HTR-8/SVneo (cell line): ENCODE results near the gene RASL10B.
"Not testable (repeated sequence)": the region's sequence is repeated elsewhere in the genome, so short reads cannot be mapped to it uniquely, and the experiment has no call there.

ENCODE experiments used
- DNase-seq: peaks from one replicate; pipeline ENCODE4 v3.0.0; 2011; ENCODE audit warnings: low spot score, mixed read lengths; ENCODE audit not compliant: insufficient read length
- FAIRE-seq: peaks from 2 replicates; lab custom pipeline; 2011; peaks lifted over from hg19 to GRCh38; lab: Jason Lieb, UNC

The RASL10B gene, protein sequence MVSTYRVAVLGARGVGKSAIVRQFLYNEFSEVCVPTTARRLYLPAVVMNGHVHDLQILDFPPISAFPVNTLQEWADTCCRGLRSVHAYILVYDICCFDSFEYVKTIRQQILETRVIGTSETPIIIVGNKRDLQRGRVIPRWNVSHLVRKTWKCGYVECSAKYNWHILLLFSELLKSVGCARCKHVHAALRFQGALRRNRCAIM

DNA sequence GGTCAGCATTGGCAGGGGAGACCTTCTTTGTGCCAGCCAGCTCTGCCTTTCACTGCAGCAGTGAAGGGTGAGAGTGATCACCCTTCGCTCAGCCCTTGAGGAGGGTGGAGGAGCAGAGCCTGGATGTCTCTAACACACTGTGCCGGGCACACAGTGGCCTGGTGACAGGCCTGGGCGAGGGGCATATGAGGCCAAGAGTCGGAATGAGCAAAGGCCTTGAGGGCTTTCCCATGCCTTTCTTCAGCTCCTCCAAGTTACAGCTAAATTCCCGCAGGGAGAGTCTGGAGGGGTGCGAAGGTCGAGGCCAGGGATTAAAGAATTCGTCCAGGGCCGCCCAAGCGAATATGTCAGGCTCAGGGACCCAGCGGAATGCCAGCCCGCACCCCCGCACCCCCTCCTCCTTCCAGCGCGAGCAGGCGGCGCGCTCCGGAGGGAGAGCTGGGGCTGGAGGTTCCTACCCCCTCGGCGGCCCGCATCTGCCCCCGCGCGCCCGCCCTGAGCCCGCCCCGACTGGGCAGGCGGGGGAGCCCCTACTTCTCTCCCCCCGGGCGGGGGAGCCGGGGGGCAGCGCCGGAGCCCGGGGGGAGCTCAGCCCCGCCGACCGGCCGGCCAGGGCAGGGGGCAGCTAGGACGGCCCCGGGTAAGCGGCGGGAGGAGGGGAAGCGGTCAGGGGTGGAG is at the start of gene RASL10B:
RASL10B (plus strand) TSS at position 401 of the 678 bp plus-strand sequence. CDS start 3,546 bp downstream, outside the sequence.
- DNase-seq (peak; percentile 82), FAIRE-seq (no peak)

DNA sequence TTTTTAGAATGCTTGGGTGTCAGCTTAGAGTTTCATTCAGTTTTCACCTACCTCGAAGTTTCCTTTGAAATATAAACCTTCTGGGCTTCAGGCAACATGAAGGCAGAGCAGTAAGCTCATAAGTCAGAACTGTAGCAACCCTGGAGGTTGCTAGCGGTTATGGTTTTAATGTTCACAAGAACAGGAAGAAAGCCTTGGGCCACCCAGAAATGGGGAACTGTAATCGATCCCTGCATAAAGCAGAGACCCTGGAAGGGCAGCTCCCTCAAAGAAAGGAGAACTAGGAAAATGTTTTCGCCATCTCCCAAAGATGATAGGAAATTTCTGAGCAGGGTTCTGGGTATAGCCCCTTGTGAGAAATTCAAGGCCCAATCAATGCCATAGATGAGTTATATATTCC is 47.8 kb upstream of the RASL10B start:
- FAIRE-seq: no peak
- DNase-seq: no peak

DNA sequence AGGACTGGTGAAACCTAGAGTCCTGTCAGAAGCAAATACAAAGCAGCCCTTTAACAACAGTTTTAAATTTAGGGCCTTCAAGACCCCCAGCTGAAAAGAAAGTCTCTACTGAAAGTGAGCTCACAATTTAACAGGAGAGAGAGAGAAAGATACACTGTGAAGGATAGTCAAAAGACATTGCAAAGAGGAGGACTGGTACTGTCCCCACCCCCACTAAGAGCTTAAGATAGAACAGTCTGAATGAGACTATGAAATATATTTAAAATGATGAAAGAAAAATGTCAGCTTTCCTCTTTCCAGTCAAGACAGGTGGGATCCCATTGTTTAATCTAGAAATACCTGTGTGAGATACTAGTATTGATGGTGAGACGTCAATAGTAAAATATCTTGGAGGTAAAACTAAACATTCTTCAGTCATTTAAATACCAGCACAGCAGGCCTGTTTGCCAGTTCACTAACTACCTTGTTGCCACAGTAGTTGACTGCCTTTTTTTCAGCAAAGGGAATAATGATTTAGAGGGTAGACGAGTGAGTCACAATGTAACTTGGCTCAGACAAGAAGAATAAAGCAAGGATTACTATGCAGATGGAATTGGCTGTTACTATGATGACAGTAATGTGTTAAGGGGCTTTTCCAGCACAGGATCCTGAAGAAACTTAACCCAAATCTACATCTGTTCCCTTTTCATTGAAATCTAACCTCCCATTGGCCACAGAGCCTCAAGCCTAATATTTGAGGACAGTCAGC is 47.2 kb upstream of the RASL10B start:
- DNase-seq (no peak), FAIRE-seq (no peak)

DNA sequence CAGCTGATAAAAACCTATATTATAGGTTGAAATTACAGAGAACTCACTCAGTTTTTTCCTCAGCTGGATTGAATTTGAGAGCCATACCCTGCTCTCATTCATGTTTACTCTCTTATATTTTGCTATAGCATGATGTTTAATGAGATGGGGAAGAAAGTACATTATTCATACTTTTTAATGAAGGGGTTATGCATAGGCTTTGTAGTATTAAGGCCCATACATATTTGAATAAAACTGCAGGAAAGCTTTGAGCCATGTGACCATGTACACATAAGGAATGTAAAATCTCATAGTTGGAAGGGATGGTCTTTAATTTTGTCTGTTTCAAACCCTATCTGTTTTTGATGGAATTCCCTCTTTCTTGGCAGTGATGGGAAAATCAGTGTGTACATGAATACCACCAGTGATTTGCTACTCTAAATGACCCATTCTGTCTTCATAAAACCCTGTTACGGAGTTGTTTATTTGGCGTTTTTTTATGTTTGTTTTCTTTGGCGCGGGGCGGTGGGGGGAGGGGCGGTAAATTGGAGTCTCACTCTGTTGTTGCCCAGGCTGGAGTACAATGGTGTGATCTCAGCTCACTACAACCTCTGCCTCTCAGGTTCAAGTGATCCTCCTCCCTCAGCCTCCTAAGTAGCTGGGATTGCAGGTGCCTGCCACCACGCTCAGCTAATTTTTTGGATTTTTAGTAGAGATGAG is 38.8 kb upstream of the RASL10B start:
- DNase-seq (no peak), FAIRE-seq (no peak)

DNA sequence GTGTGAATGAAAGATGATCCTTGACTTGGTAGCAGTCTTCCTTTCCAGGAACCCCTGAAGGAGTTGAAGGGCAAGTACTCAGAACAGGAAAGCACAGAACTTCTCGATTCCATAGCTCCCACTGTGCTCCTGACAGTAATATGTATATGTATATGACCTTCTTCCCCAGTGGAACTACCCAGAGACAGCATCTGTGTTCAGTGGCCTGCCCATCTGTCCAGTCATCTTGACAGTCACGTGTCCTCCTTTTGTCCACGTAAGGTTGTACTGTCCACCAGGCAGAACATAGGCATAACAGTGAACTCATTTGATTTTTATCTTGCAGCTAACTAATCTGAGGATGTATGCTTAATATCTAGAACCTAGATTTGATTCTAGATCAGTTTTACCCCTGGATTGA is 37.8 kb upstream of the RASL10B start:
- DNase-seq: no peak
- FAIRE-seq: no peak

DNA sequence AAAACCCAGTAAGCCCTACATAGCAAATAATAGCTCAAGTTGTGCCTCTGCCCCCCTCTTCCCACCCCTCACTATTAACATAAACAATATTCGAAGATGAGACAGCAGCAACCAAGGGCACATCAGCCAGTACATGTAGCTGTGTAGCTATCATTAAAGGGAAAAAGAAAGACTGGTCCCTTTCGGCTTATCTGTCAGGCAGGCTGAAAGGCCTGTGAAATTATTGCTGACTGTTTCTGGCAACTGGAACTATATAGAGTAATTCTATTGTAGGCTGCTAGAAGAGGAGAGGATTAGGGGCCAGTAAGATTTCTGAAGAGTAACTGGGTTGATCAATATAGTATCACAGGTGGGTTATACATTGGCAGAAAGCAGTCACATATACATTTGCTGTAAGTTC is 36.5 kb upstream of the RASL10B start:
- FAIRE-seq (no peak), DNase-seq (no peak)

DNA sequence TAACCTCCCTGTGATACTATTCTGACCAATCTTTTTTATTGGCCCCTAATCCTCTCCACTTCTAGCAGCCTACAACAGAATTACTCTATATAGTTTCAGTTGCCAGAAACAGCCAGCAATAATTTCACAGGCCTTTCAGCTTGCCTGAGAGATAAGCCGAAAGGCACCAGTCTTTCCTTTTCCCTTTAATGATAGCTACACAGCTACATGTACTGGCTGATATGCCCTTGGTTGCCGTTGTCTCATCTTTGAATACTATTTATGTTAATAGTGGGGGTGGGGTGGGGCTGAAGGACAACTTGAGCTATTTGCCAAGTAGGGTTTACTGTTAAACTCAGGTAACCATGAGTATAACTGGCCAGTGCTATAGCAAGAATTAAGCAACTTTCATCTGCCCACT is 35.8 kb upstream of the RASL10B start:
- DNase-seq (no peak), FAIRE-seq (no peak)

DNA sequence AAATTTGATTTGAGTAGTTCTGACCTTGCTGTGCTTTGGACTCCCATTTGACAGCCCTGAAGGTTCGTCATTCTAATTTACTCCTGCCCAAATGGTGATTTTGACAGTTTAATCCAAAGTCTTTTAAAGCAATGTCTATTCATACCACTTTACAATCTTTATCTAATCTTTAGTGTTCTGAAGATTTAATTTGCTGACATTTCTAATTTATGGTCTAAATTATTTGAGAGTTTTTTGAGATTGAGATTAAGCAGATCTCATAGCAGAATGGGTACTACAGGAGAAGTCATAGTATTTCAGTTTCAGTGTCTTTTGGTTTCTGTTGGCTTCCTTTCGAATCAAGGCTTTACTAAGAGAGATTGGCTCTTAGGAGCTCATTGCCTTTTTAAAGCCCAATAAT is 32.6 kb upstream of the RASL10B start:
- FAIRE-seq (no peak), DNase-seq (no peak)

DNA sequence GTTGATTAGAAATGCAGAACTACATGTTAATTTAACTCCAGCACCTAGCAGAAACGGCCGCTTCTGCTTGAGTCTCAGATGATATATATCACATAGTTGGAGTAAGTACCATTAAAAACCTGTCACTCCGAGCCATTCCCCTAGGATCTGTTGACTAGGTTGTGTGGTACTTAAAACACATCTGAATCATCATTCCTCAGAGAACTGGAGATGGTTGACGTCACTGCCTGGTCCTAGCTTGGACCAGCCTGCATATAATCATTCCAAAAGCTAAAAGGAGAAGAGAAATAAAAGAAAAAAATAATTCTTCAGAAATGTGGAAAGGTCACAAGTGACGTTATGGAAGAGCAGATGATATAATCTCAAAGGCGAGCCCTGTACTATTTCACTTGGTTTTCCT is 31.3 kb upstream of the RASL10B start:
- no peak for FAIRE-seq
- no peak for DNase-seq

DNA sequence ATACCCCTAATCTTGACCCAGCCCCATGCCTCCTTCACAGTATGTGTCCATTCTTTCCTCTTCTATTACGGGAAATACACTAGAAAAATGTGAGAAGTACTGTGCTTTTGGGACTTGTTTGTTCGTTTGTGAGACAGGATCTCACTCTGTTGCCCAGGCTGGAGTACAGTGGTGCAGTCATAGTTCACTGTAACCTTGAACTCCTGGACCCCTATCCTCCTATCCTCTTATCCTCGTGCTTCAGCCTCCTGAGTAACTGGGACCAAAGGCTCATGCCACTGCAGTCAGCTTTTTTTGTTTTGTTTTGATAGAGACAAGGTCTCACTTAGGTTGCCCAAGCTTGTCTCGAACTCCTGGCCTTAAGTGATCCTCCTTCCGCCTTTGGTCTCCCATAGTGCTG is 29.9 kb upstream of the RASL10B start:
- FAIRE-seq: no peak
- no peak for DNase-seq

DNA sequence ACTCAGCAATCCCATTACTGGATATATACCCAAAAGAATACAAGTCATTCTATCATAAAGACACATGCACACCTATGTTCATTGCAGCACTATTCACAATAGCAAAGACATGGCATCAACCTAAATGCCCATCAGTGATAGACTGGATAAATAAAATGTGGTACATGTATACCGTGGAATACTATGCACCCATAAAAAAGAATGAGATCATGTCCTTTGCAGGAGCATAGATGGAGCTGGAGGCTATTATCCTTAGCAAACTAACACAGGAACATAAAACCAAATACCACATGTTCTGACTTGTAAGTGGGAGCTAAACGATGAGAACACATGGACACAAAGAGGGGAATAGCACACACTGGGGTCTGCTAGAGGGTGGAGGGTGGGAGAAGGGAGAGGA is 28.1 kb upstream of the RASL10B start:
- not testable (repeated sequence) for FAIRE-seq, DNase-seq

DNA sequence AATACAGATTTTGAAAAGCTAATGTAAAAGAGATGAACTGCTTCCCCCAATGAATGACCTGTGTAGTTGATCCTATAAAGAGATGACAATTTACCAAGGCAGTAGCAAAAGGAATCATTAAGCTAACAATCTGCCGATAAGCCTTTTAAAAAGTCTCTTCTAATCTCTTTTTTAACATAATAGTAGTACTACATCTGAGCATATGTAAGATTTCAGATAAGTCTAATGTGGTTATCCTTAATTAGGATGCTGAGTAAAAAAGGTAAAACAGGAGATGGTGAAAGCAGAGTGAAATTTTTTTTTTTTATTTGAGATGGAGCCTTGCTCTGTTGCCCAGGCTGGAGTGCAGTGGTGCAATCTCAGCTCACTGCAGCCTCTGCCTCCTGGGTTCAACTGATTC is 26.2 kb upstream of the RASL10B start:
- DNase-seq (no peak), FAIRE-seq (no peak)

DNA sequence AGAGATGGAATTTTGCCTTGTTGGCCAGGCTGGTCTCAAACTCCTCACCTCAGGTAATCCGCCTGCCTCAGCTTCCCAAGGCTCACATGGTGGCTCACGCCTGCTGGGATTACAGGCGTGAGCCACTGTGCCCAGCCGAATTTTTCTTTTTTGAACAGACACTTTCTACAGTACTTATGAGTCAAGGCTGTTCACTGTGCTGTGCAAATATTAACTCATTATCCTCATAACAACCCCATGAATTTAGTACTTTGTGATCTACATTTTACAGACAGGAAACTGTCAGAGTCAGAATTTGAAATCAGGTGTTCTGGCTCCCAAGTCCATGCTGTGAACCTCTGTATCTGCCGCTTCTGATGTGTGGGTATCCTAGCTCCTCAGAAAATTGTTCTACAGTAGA is 25.7 kb upstream of the RASL10B start:
- no peak for DNase-seq
- FAIRE-seq: no peak

DNA sequence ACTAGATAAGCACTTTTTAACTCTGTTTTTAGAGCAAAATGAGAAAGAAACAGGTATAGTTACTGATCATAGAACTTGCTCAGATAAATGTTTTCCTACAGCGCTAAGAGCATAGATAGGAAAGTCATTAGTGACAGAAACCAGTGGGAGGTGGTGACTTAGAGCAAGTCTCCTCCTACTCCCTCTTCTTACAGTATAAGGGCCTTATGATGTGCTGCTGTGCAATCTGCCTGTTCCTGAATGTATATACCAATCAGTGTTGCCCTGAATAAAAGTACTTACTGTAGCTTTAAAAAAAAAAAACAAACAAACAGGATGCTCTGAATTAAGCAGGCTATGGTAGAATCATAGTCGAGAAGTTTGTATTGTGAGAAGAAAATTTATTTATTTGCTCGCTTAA is 23.3 kb upstream of the RASL10B start:
- FAIRE-seq (no peak), DNase-seq (no peak)

DNA sequence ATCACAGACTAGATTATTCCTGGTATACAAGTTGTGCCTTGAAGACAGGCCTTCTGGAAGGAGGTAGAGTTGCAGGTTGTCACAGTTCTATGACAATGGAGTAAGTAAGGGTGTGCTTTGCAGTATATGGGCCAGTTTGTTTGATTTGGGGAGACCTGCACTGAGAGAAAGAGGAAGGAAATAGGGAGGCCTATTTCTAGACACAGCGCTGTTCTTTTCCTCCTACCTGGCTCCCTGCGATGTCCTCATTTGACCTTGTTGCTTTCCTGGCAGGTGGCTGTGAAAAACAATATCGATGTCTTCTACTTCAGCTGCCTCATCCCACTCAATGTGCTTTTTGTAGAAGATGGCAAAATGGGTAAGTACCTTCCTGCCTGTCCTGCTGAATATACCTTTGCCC is 22.5 kb upstream of the RASL10B start:
- DNase-seq (no peak), FAIRE-seq (no peak)

DNA sequence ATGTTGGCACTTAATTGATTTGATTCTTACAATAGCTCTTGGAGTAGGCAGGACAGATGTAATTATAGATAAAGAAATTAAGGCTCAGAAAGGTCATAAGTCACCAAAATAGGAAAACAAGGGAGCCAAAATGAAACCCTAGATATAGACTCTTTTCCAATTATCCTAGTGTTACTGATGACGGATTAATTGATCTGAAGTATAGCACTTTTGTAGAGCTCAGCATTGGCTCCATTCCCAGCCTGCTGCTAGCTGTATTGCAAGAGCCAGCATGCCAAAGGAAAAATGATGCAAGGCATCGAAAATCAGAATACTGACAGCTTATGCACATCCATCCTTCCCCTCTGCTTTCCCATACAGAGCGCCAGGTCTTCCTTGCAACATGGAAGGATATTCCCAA is 21.6 kb upstream of the RASL10B start:
- FAIRE-seq (no peak), DNase-seq (no peak)

DNA sequence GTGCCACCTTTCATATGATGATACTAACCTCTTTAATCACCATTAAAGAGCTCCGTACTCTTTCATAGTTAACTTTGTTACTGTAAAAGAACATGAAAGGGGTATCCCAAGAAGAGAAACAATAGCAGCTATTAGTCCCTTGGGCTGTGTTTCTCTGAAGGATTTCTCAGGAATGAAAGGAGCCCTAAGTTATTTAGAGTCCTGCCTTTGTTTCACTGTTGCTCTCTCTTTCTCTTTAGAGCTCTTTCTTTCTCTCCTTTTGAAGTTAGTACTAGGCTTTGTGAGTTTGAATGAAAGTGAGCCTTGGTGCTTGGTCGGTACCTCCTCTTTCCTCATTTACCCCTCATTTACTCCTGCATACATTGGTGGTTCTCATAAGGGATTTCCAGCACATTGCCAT is 20.5 kb upstream of the RASL10B start:
- DNase-seq: no peak
- FAIRE-seq: no peak

DNA sequence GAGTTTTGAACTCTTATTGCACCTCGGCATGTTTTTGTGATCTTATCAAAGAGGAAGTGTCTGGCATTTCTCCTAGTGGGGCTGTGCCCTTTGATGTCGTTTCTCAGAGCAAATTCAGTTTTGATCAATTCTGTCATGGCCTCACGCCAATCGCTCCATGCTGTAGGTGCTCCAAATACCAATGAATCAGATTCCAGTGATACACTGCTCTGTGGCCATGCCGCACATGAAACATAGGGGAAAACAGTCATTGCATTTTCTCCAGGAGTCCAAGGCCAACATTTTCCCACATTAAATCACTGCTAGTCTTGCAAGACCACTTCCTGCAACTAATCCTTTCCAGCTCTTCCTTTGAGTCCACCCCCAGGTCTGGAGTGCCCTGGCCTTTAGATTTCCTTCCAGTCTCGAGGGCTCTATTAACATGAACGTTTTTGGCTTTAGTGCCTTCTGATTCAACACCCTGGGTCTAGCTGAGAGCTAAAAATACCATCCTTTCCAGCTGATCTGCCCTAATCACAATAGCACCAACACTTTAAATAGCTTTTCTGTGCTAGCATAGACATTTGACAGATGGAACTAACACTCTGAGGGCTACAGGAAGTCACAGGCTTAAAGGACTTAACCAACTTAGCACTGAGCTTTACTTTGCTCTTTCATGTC is 18.2 kb upstream of the RASL10B start:
- peak; percentile 38 for DNase-seq
- FAIRE-seq: no peak

DNA sequence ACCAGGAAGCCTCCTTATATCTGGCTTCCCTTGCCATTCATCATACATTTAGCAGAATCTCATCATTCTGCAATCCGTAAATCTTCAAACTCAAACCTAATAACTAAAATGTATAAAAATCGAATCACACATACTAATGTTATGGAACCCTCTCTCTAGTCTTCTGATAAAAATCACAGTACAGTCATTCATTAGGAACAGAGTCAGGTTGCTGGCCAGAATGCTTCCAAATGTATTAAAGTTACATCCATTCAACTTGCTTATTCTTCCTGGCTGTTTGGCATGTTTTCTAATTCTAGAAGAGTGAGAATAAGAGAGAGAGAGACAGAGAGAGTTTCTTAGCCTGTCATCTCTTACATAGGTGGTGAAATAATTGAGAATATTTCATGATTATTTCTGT is 16.5 kb upstream of the RASL10B start:
- FAIRE-seq (no peak), DNase-seq (no peak)

DNA sequence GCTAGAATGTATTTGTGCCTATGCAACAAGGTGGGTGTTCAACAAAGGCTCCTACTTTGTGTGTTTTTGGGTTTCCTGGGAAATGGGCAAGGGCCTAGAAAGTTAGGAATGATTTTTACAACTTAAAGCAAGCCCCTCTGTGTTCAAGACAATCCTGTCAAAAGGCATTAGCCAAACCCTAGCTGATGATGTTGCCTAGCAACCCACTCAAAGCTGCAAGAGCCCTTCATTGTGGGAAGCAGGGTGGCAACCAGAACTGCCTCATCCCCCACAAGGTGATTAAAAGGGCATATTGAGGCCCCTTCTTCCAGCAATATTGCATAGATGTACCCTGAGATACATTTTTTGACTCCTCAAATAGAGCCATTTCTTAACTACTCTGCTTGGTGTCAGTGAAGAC is 16.0 kb upstream of the RASL10B start:
- DNase-seq (no peak), FAIRE-seq (no peak)
